Measurements from ENCODE around the gene MAP6.

GRCh38 chr11:75571625-75572024 lies 97.2 kb downstream of the MAP6 start:
- TF ChIP-seq CTCF (IDR thresholded peaks at IDR 0.05; ENCODE audit: low read length) (no peak), EZH2 (IDR thresholded peaks at IDR 0.05; ENCODE audit: borderline replicate concordance, low read length) (no peak)

All from OCI-LY1 (cell line).